ENCODE data around the gene TK2.
"Not testable (repeated sequence)": the region's sequence is repeated elsewhere in the genome, so short reads cannot be mapped to it uniquely, and the experiment has no call there.

The TK2 gene

GRCh38 chr16:66519482-66520373 is 30.2 kb downstream of the TK2 start:
- no peak for DNase-seq (ENCODE audit: low read depth)

GRCh38 chr16:66517586-66518263 is 32.2 kb downstream of the TK2 start:
- no peak for DNase-seq (ENCODE audit: low read depth)

GRCh38 chr16:66516808-66517585 is 32.9 kb downstream of the TK2 start:
- peak; percentile 68 for DNase-seq (ENCODE audit: low read depth)

- DNase-seq (ENCODE audit: low read depth) = no peak
These were observed 33.5 kb downstream of the TK2 start for GRCh38 chr16:66516509-66516807.

GRCh38 chr16:66515596-66516508 is 34.1 kb downstream of the TK2 start:
- no peak for DNase-seq (ENCODE audit: low read depth)

GRCh38 chr16:66514980-66515595 is 34.8 kb downstream of the TK2 start:
- not testable (repeated sequence) for DNase-seq (ENCODE audit: low read depth)

GRCh38 chr16:66514391-66514790 is 35.5 kb downstream of the TK2 start:
- not testable (repeated sequence) for DNase-seq (ENCODE audit: low read depth)

- no peak for DNase-seq (ENCODE audit: low read depth)
These were observed 36.7 kb downstream of the TK2 start for GRCh38 chr16:66513111-66513723.

- DNase-seq (ENCODE audit: low read depth) = no peak
These were observed 37.4 kb downstream of the TK2 start for GRCh38 chr16:66512272-66513110.

GRCh38 chr16:66511602-66512271 is 38.2 kb downstream of the TK2 start:
- DNase-seq (ENCODE audit: low read depth) = no peak

- no peak for DNase-seq (ENCODE audit: low read depth)
These were observed 39.0 kb downstream of the TK2 start for GRCh38 chr16:66510711-66511601.

- DNase-seq (ENCODE audit: low read depth) = no peak
These were observed 39.6 kb downstream of the TK2 start for GRCh38 chr16:66510298-66510697.

GRCh38 chr16:66509576-66509975 is 40.3 kb downstream of the TK2 start:
- no peak for DNase-seq (ENCODE audit: low read depth)

- DNase-seq (ENCODE audit: low read depth) = no peak
These were observed 40.9 kb downstream of the TK2 start for GRCh38 chr16:66508914-66509496.

- DNase-seq (ENCODE audit: low read depth) = no peak
These were observed 41.5 kb downstream of the TK2 start for GRCh38 chr16:66508248-66508913.

GRCh38 chr16:66507731-66508239 is 42.1 kb downstream of the TK2 start:
- no peak for DNase-seq (ENCODE audit: low read depth)

GRCh38 chr16:66503612-66504011 is 46.3 kb downstream of the TK2 start:
- no peak for DNase-seq (ENCODE audit: low read depth)

Measured in activated T-helper 1 cell treated with Interleukin-2 at 50 U/mL for 16 hours (primary cell).